T-helper 17 cell (primary cell): ENCODE results near the gene NDST4. TPM values are rescaled to one million over a fixed set of nuclear protein-coding genes. Genes with fewer than 3 reads are reported as not detected.

Experiments
- ATAC-seq: fragments of 150-1000 bp; cut with Tn5 transposase; 2 replicates; pipeline ENCODE4 v1.10.0; 2021; ENCODE audit warnings: mild to moderate bottlenecking, moderate library complexity
- DNase-seq, 3 donors: peaks; one replicate each; pipeline versions ENCODE4 v3.0.0 to v3.0.0-alpha.2; 2020 to 2021
- H3K9me3 ChIP-seq: one replicate; pipeline ENCODE4 v1.7.0; 2013; ENCODE audit warnings: low read length, mild to moderate bottlenecking; ENCODE audit not compliant: control insufficient read depth, poor library complexity, severe bottlenecking
- H3K27ac Mint-ChIP-seq: one replicate; pipeline ENCODE4 v1.8.0; 2022; ENCODE audit warnings: mild to moderate bottlenecking, moderate library complexity, mixed read lengths
- H3K27me3 Mint-ChIP-seq: one replicate; pipeline ENCODE4 v1.8.0; 2022; ENCODE audit warnings: mixed read lengths
- H3K36me3 Mint-ChIP-seq: one replicate; pipeline ENCODE4 v1.8.0; 2022; ENCODE audit warnings: low read depth, mixed read lengths
- H3K4me1 Mint-ChIP-seq: one replicate; pipeline ENCODE4 v1.8.0; 2022; ENCODE audit warnings: mild to moderate bottlenecking, mixed read lengths
- H3K4me3 Mint-ChIP-seq: one replicate; pipeline ENCODE4 v1.8.0; 2022; ENCODE audit warnings: mild to moderate bottlenecking, moderate library complexity, mixed read lengths
- total RNA-seq, 4 donors: library from RNA in 2 of 4; stranded (reverse) in 2 of 4; gene quantifications; one replicate each; pipeline ENCODE4 v1.2.3 and lab custom pipeline; 2022 to 2026

The NDST4 gene
- not detected for total RNA-seq
- 0 reads per million in 2 donors for total RNA-seq (lab: John Stamatoyannopoulos, UW)

- DNase-seq (no peak), ATAC-seq (no peak)
- Mint-ChIP-seq H3K36me3 (no peaks in the 10 kb centered on the region), H3K4me3 (no peak within 1 kb of the TSS), H3K4me1 (no peaks in the 10 kb centered on the region), H3K27ac (no peak within 1 kb of the TSS), H3K27me3 (peaks cover 9% of the 10 kb centered on the region)
- H3K9me3 ChIP-seq, result no peaks in the 10 kb centered on the region
These were observed at the start of gene NDST4 for GRCh38 chr4:115113506-115114106. Gene NDST4 (minus strand): TSS chr4:115113620. CDS start chr4:115077036, 36,584 bp downstream.

- DNase-seq (no peak), ATAC-seq (no peak)
- H3K9me3 ChIP-seq, result no peaks in the 10 kb centered on the region
- Mint-ChIP-seq H3K4me1 (no peaks in the 10 kb centered on the region), H3K4me3 (no peak overlapping the region), H3K27me3 (no peaks in the 10 kb centered on the region), H3K27ac (no peak overlapping the region), H3K36me3 (no peaks in the 10 kb centered on the region)
These were observed 45.7 kb upstream of the NDST4 start for GRCh38 chr4:115159141-115159540.

GRCh38 chr4:115158296-115158695 lies 44.9 kb upstream of the NDST4 start:
- Mint-ChIP-seq H3K36me3 (no peaks in the 10 kb centered on the region), H3K27ac (no peak overlapping the region), H3K4me3 (no peak overlapping the region), H3K4me1 (no peaks in the 10 kb centered on the region), H3K27me3 (no peaks in the 10 kb centered on the region)
- DNase-seq (no peak), ATAC-seq (no peak)
- no peaks in the 10 kb centered on the region for H3K9me3 ChIP-seq

GRCh38 chr4:115154826-115155225 lies 41.4 kb upstream of the NDST4 start:
- Mint-ChIP-seq H3K36me3 (no peaks in the 10 kb centered on the region), H3K27me3 (no peaks in the 10 kb centered on the region), H3K4me3 (no peak overlapping the region), H3K27ac (no peak overlapping the region), H3K4me1 (no peaks in the 10 kb centered on the region)
- DNase-seq (no peak), ATAC-seq (no peak)
- no peaks in the 10 kb centered on the region for H3K9me3 ChIP-seq

- H3K9me3 ChIP-seq, result no peaks in the 10 kb centered on the region
- Mint-ChIP-seq H3K27me3 (no peaks in the 10 kb centered on the region), H3K36me3 (no peaks in the 10 kb centered on the region), H3K4me3 (no peak overlapping the region), H3K27ac (no peak overlapping the region), H3K4me1 (no peaks in the 10 kb centered on the region)
- no peak for ATAC-seq
- DNase-seq, result no peak
These were observed 39.5 kb upstream of the NDST4 start for GRCh38 chr4:115152965-115153364.

- no peak overlapping the region for H3K4me3 Mint-ChIP-seq
- ATAC-seq, result no peak
- no peaks in the 10 kb centered on the region for H3K27me3 Mint-ChIP-seq
- H3K36me3 Mint-ChIP-seq, result no peaks in the 10 kb centered on the region
- H3K9me3 ChIP-seq, result no peaks in the 10 kb centered on the region
- no peak overlapping the region for H3K27ac Mint-ChIP-seq
- H3K4me1 Mint-ChIP-seq, result no peaks in the 10 kb centered on the region
- DNase-seq, result no peak
These were observed 38.7 kb upstream of the NDST4 start for GRCh38 chr4:115152081-115152480.

- no peaks in the 10 kb centered on the region for H3K36me3 Mint-ChIP-seq
- no peak for ATAC-seq
- no peak overlapping the region for H3K27ac Mint-ChIP-seq
These were observed 35.7 kb upstream of the NDST4 start for GRCh38 chr4:115149106-115149505.

GRCh38 chr4:115145393-115146160 lies 32.2 kb upstream of the NDST4 start:
- H3K9me3 ChIP-seq, result no peaks in the 10 kb centered on the region
- no peak overlapping the region for H3K4me3 Mint-ChIP-seq
- H3K36me3 Mint-ChIP-seq, result no peaks in the 10 kb centered on the region

More at GRCh38 chr4:115149106-115149505, 35.7 kb upstream of the NDST4 start:
- Mint-ChIP-seq H3K27me3 (no peaks in the 10 kb centered on the region), H3K4me3 (no peak overlapping the region), H3K4me1 (no peaks in the 10 kb centered on the region)
- DNase-seq, result no peak
- no peaks in the 10 kb centered on the region for H3K9me3 ChIP-seq

GRCh38 chr4:115128037-115128436 lies 14.6 kb upstream of the NDST4 start:
- H3K4me1 Mint-ChIP-seq, result no peaks in the 10 kb centered on the region
- no peaks in the 10 kb centered on the region for H3K36me3 Mint-ChIP-seq
- no peak overlapping the region for H3K4me3 Mint-ChIP-seq
- ATAC-seq (no peak), DNase-seq (no peak)
- no peaks in the 10 kb centered on the region for H3K9me3 ChIP-seq
- peaks cover 5% of the 10 kb centered on the region for H3K27me3 Mint-ChIP-seq
- H3K27ac Mint-ChIP-seq, result no peak overlapping the region

More at GRCh38 chr4:115145393-115146160, 32.2 kb upstream of the NDST4 start:
- H3K27ac Mint-ChIP-seq, result no peak overlapping the region
- no peaks in the 10 kb centered on the region for H3K4me1 Mint-ChIP-seq
- no peak for DNase-seq
- H3K27me3 Mint-ChIP-seq, result no peaks in the 10 kb centered on the region
- ATAC-seq, result no peak

- no peak overlapping the region for H3K27ac Mint-ChIP-seq
- H3K4me3 Mint-ChIP-seq, result no peak overlapping the region
- no peak for ATAC-seq
- H3K9me3 ChIP-seq, result no peaks in the 10 kb centered on the region
- peaks cover 5% of the 10 kb centered on the region for H3K27me3 Mint-ChIP-seq
- no peak for DNase-seq
- H3K4me1 Mint-ChIP-seq, result no peaks in the 10 kb centered on the region
- H3K36me3 Mint-ChIP-seq, result no peaks in the 10 kb centered on the region
These were observed 13.1 kb upstream of the NDST4 start for GRCh38 chr4:115126491-115126890.

GRCh38 chr4:115121351-115122043 lies 8.1 kb upstream of the NDST4 start:
- Mint-ChIP-seq H3K4me1 (no peaks in the 10 kb centered on the region), H3K36me3 (no peaks in the 10 kb centered on the region), H3K4me3 (no peak overlapping the region), H3K27ac (no peak overlapping the region), H3K27me3 (no peaks in the 10 kb centered on the region)
- DNase-seq, result no peak
- no peak for ATAC-seq
- no peaks in the 10 kb centered on the region for H3K9me3 ChIP-seq

- no peaks in the 10 kb centered on the region for H3K36me3 Mint-ChIP-seq
- no peaks in the 10 kb centered on the region for H3K4me1 Mint-ChIP-seq
- DNase-seq (no peak), ATAC-seq (no peak)
- no peak overlapping the region for H3K27ac Mint-ChIP-seq
- H3K9me3 ChIP-seq, result no peaks in the 10 kb centered on the region
- no peak overlapping the region for H3K4me3 Mint-ChIP-seq
- H3K27me3 Mint-ChIP-seq, result no peaks in the 10 kb centered on the region
These were observed 6.5 kb upstream of the NDST4 start for GRCh38 chr4:115119804-115120352.

GRCh38 chr4:115117651-115118050 lies 4.2 kb upstream of the NDST4 start:
- no peaks in the 10 kb centered on the region for H3K36me3 Mint-ChIP-seq
- no peak overlapping the region for H3K27ac Mint-ChIP-seq
- ATAC-seq, result no peak
- H3K27me3 Mint-ChIP-seq, result peaks cover 9% of the 10 kb centered on the region
- no peaks in the 10 kb centered on the region for H3K9me3 ChIP-seq
- no peaks in the 10 kb centered on the region for H3K4me1 Mint-ChIP-seq
- H3K4me3 Mint-ChIP-seq, result no peak overlapping the region
- no peak for DNase-seq
